SK-N-SH (cell line): Measurements from ENCODE around the gene PABPN1L. TPM values are rescaled to one million over a fixed set of nuclear protein-coding genes. Genes with fewer than 3 reads are reported as not detected.

Experiments
- CTCF ChIA-PET: fragments of 300-600, 350-600 bp; formaldehyde crosslinking; extraction: SDS; loops from one replicate; lab custom pipeline; 2021; lab: Yijun Ruan, JAX
- POLR2A ChIA-PET: fragments of 350-600 bp; sonication (Branson Sonifier 250); formaldehyde crosslinking; extraction: SDS; loops from one replicate; lab custom pipeline; 2020; ENCODE audit warnings: antibody characterized with exemption, inconsistent platforms; lab: Yijun Ruan, JAX
- DNase-seq: peaks from one replicate; pipeline ENCODE4 v3.0.0; 2012
- H2AFZ ChIP-seq: fragments of 200-600 bp; sonication (generic); 2 replicates; pipeline ENCODE4 v1.8.1; 2016; ENCODE audit warnings: antibody characterized with exemption, mild to moderate bottlenecking, low read depth
- H3F3A ChIP-seq: fragments of 200-600 bp; sonication (generic); replicated peaks from 2 replicates; pipeline ENCODE3; 2016; ENCODE audit warnings: antibody characterized with exemption, mild to moderate bottlenecking; ENCODE audit not compliant: insufficient read depth
- H3K27ac ChIP-seq, 2 experiments: fragments of 200-500 bp in 1 of 2; fragments of 200-600 bp in 1 of 2; sonication (Bioruptor generic) in 1 of 2; sonication (generic), shearing (Covaris generic) in 1 of 2; 2 replicates each; pipeline versions ENCODE4 v1.5.1 to v1.6.1; 2014 to 2016; ENCODE audit warnings: low read depth in 2 of 2, inconsistent platforms in 1 of 2, low read length in 1 of 2, mild to moderate bottlenecking in 1 of 2, mixed read lengths in 1 of 2
- H3K27me3 ChIP-seq: fragments of 200-600 bp; sonication (generic), shearing (Covaris generic); 2 replicates; pipeline ENCODE4 v1.6.1; 2016; ENCODE audit warnings: mixed run types; ENCODE audit not compliant: insufficient read depth
- H3K36me3 ChIP-seq, 2 experiments: fragments of 200-500 bp in 1 of 2; fragments of 200-600 bp in 1 of 2; sonication (Bioruptor generic) in 1 of 2; sonication (generic) in 1 of 2; replicated peaks in 1 of 2; 2 replicates each; pipeline versions ENCODE3 to v1.5.1; 2014 to 2016; ENCODE audit warnings: low read length in 1 of 2, mild to moderate bottlenecking in 1 of 2; ENCODE audit not compliant: insufficient read depth in 2 of 2, control insufficient read depth in 1 of 2
- H3K4me1 ChIP-seq, 2 experiments: fragments of 200-500 bp in 1 of 2; fragments of 200-600 bp in 1 of 2; sonication (Bioruptor generic) in 1 of 2; sonication (generic), shearing (Covaris generic) in 1 of 2; 2 replicates each; pipeline versions ENCODE4 v1.5.1 to v1.6.1; 2014 to 2016; ENCODE audit warnings: low read depth in 1 of 2, low read length in 1 of 2, mixed run types in 1 of 2; ENCODE audit not compliant: insufficient read depth in 2 of 2, control insufficient read depth in 1 of 2
- H3K4me2 ChIP-seq: fragments of 200-600 bp; sonication (generic), shearing (Covaris generic); 2 replicates; pipeline ENCODE4 v1.6.1; 2017; ENCODE audit warnings: mixed run types
- H3K4me3 ChIP-seq, 2 experiments: fragments of 200-500 bp in 1 of 2; fragments of 200-600 bp in 1 of 2; sonication (Bioruptor generic) in 1 of 2; sonication (generic), shearing (Covaris generic) in 1 of 2; 2 replicates each; pipeline versions ENCODE4 v1.5.1 to v1.8.1; 2014 to 2016; ENCODE audit warnings: low read depth in 2 of 2, inconsistent platforms in 1 of 2, low read length in 1 of 2, mild to moderate bottlenecking in 1 of 2, mixed read lengths in 1 of 2, moderate library complexity in 1 of 2
- H3K79me2 ChIP-seq: fragments of 200-600 bp; sonication (generic); 2 replicates; pipeline ENCODE4 v1.8.1; 2017; ENCODE audit warnings: mild to moderate bottlenecking; ENCODE audit not compliant: insufficient read depth
- H3K9ac ChIP-seq: fragments of 200-600 bp; sonication (generic); 2 replicates; pipeline ENCODE4 v1.6.1; 2017; ENCODE audit warnings: mixed run types
- H3K9me2 ChIP-seq: fragments of 200-600 bp; sonication (generic); 2 replicates; pipeline ENCODE4 v1.6.1; 2017; ENCODE audit warnings: mixed run types
- H3K9me3 ChIP-seq: fragments of 200-600 bp; sonication (generic); 2 replicates; pipeline ENCODE4 v1.6.1; 2017; ENCODE audit warnings: mixed run types, mild to moderate bottlenecking, moderate library complexity
- H4K20me1 ChIP-seq: fragments of 200-600 bp; sonication (generic); 2 replicates; pipeline ENCODE4 v1.6.1; 2017; ENCODE audit warnings: mild to moderate bottlenecking, mixed run types; ENCODE audit not compliant: insufficient read depth
- ELF1 ChIP-seq: IDR thresholded peaks from 2 replicates; pipeline ENCODE4 v1.4.0; 2012
- FOSL2 ChIP-seq: IDR thresholded peaks from 2 replicates; pipeline ENCODE4 v1.4.0; 2012; ENCODE audit warnings: low read depth, mild to moderate bottlenecking, moderate library complexity, borderline replicate concordance
- FOXM1 ChIP-seq: IDR thresholded peaks from 2 replicates; pipeline ENCODE4 v1.4.0; 2012; ENCODE audit warnings: low read depth, mild to moderate bottlenecking
- GABPA ChIP-seq: IDR thresholded peaks from 2 replicates; pipeline ENCODE4 v1.4.0; 2012; ENCODE audit warnings: low read depth, mild to moderate bottlenecking
- GATA2 ChIP-seq: sonication (generic); formaldehyde crosslinking; IDR thresholded peaks from 2 replicates; pipeline ENCODE4 v1.5.0; 2020; ENCODE audit warnings: mild to moderate bottlenecking, missing genetic modification reagents
- MXI1 ChIP-seq: IDR thresholded peaks from 2 replicates; pipeline ENCODE4 v1.6.1; 2012; ENCODE audit warnings: mild to moderate bottlenecking, low read depth, low read length, improper control_type of control experiment
- NRF1 ChIP-seq: IDR thresholded peaks from 2 replicates; pipeline ENCODE4 v1.6.1; 2012; ENCODE audit warnings: low read depth, mild to moderate bottlenecking, low read length
- REST ChIP-seq: IDR thresholded peaks from 2 replicates; pipeline ENCODE4 v1.6.1; 2012; ENCODE audit warnings: mild to moderate bottlenecking, low read depth, low read length, moderate library complexity
- SMC3 ChIP-seq: IDR thresholded peaks from 2 replicates; pipeline ENCODE4 v1.6.1; 2012; ENCODE audit warnings: low read depth, low read length, improper control_type of control experiment
- TEAD4 ChIP-seq: IDR thresholded peaks from 2 replicates; pipeline ENCODE4 v1.4.0; 2012; ENCODE audit warnings: mild to moderate bottlenecking, borderline replicate concordance; ENCODE audit not compliant: insufficient read depth
- YY1 ChIP-seq: IDR thresholded peaks from 2 replicates; pipeline ENCODE4 v1.4.0; 2012; ENCODE audit warnings: low read depth, mild to moderate bottlenecking
- WGBS: methylation state at CpG from one replicate; pipeline ENCODE4 v1.1.6; 2017; ENCODE audit warnings: low lambda C conversion rate; 5-methylcytosine and 5-hydroxymethylcytosine counted together
- polyA plus RNA-seq, 3 experiments: library from polyadenylated mRNA; depleted of rRNA; stranded (reverse); fragments of >200 nt; gene quantifications; 2 replicates each; pipeline ENCODE4 v1.2.3, GENCODE V29; 2012

PABPN1L gene
- polyA plus RNA-seq, 1 of the 3 experiments (the other 2 are of a cell fraction), result not detected

GRCh38 chr16:88907768-88908167, 41.3 kb upstream of the PABPN1L start:
- TF ChIP-seq GATA2 (CRISPR knock-in tag), result no peak
- Histone ChIP-seq H3K9ac (no peak overlapping the region), H2AFZ (no peak overlapping the region), H3K4me1 (peaks cover 0 to 6% of the 10 kb centered on the region in 2 experiments; a peak in 1 of 4 replicates), H3K4me3 (no peak overlapping the region), H3K79me2 (no peaks in the 10 kb centered on the region), H3K9me2 (no peaks in the 10 kb centered on the region), H3K9me3 (no peaks in the 10 kb centered on the region), H4K20me1 (no peaks in the 10 kb centered on the region), H3F3A (no peaks in the 10 kb centered on the region), H3K27me3 (peaks cover 26% of the 10 kb centered on the region), H3K36me3 (no peaks in the 10 kb centered on the region), H3K4me2 (no peak overlapping the region), H3K27ac (no peak overlapping the region)
- 50% methylated on average over 4 of the region's 4 CpGs for WGBS
- DNase-seq, result no peak
- CTCF ChIA-PET, result interaction anchor here (0.9 kb wide), 1 partner anchor 21 kb away, joined by 3 read pairs; no protein-coding TSS in a partner anchor
- POLR2A ChIA-PET, result no interaction called here

- TF ChIP-seq REST, result no peak
- TF ChIP-seq FOXM1, result no peak
- TF ChIP-seq TEAD4, result no peak
- no peak overlapping the region for H3K4me3 ChIP-seq
- H3K27ac ChIP-seq, result no peak overlapping the region
- H3K36me3 ChIP-seq, result no peaks in the 10 kb centered on the region
- no peaks in the 10 kb centered on the region for H3K9me3 ChIP-seq
- ChIA-PET POLR2A (no interaction called here), CTCF (no interaction called here)
- no peak overlapping the region for H3K9ac ChIP-seq
- peaks cover 20% of the 10 kb centered on the region for H3K27me3 ChIP-seq
- peaks cover 0 to 6% of the 10 kb centered on the region in 2 experiments; a peak in 1 of 4 replicates for H3K4me1 ChIP-seq
- no peaks in the 10 kb centered on the region for H3K9me2 ChIP-seq
- H2AFZ ChIP-seq, result no peak overlapping the region
- no peaks in the 10 kb centered on the region for H3F3A ChIP-seq
- no peak for DNase-seq
- 40% methylated on average over 1 of the region's 22 CpGs for WGBS
- no peaks in the 10 kb centered on the region for H3K79me2 ChIP-seq
- no peaks in the 10 kb centered on the region for H4K20me1 ChIP-seq
- no peak overlapping the region for H3K4me2 ChIP-seq
These were observed 40.2 kb upstream of the PABPN1L start for GRCh38 chr16:88906535-88907105.

GRCh38 chr16:88906020-88906419, 39.6 kb upstream of the PABPN1L start:
- H3K4me2 ChIP-seq, result no peak overlapping the region
- H3K9me2 ChIP-seq, result no peaks in the 10 kb centered on the region
- H3K9me3 ChIP-seq, result no peaks in the 10 kb centered on the region
- no peak overlapping the region for H2AFZ ChIP-seq
- no peaks in the 10 kb centered on the region for H3K79me2 ChIP-seq
- no peaks in the 10 kb centered on the region for H3K36me3 ChIP-seq
- ChIA-PET POLR2A (no interaction called here), CTCF (interaction anchor here (0.9 kb wide), 1 partner anchor 170 kb away, joined by 5 read pairs; no protein-coding TSS in a partner anchor)
- H3K27me3 ChIP-seq, result peaks cover 18% of the 10 kb centered on the region
- 74% methylated on average over 16 of the region's 16 CpGs for WGBS
- no peak for DNase-seq
- TF ChIP-seq SMC3 (no peak), FOSL2 (no peak), GABPA (no peak), FOXM1 (no peak), ELF1 (no peak), YY1 (no peak), NRF1 (no peak), MXI1 (no peak)
- H3F3A ChIP-seq, result no peaks in the 10 kb centered on the region
- no peaks in the 10 kb centered on the region for H4K20me1 ChIP-seq
- no peak overlapping the region for H3K27ac ChIP-seq
- peaks cover 0 to 2% of the 10 kb centered on the region in 2 experiments; a peak in 1 of 4 replicates for H3K4me1 ChIP-seq
- no peak overlapping the region for H3K4me3 ChIP-seq
- no peak overlapping the region for H3K9ac ChIP-seq
